ENCODE data around the gene OR3A2. TPM values are rescaled to one million over a fixed set of nuclear protein-coding genes. Genes with fewer than 3 reads are reported as not detected.

OR3A2 gene
- total and polyA plus RNA-seq, 9 of the 15 experiments (the other 6 are each of a cell fraction or from before 2014, with no cell fraction given), result not detected

- TF ChIP-seq RBM15 (IDR thresholded peaks at IDR 0.05; ENCODE audit: insufficient read depth, low read length), result no peak
Observed at GRCh38 chr17:3418222-3418621, 32.1 kb upstream of the OR3A2 start (continued).

- WGBS (ENCODE audit: insufficient coverage, low coverage, missing lambda C conversion rate), result 0% methylated on average over 5 of the region's 5 CpGs
- ChIA-PET CTCF (ENCODE audit: low intra/inter-chr PET ratio) (no interaction called here), POLR2A (no interaction called here)
- TF ChIP-seq NR2F6 (CRISPR knock-in tag; IDR thresholded peaks at IDR 0.05) (no peak), RBFOX2 (IDR thresholded peaks at IDR 0.05; ENCODE audit: low read depth, low read length) (no peak), CEBPZ (IDR thresholded peaks at IDR 0.05; ENCODE audit: borderline replicate concordance, low read depth, low read length) (no peak), FOXP4 (CRISPR knock-in tag; IDR thresholded peaks at IDR 0.05; ENCODE audit: borderline replicate concordance) (no peak), ZNF583 (CRISPR knock-in tag; IDR thresholded peaks at IDR 0.05) (no peak), ZKSCAN3 (CRISPR knock-in tag; IDR thresholded peaks at IDR 0.05) (no peak), SIN3B (IDR thresholded peaks at IDR 0.05; ENCODE audit: low read depth) (no peak), JUNB (CRISPR knock-in tag; conservative IDR thresholded peaks at IDR 0.05) (no peak), CBX1 (IDR thresholded peaks at IDR 0.05; ENCODE audit: low read depth) (no peak), NR2C1 (IDR thresholded peaks at IDR 0.05) (no peak), NR2C1 (tag; IDR thresholded peaks at IDR 0.05) (no peak), RHOXF2B (CRISPR knock-in tag; conservative IDR thresholded peaks at IDR 0.05) (no peak), ZNF232 (CRISPR knock-in tag; IDR thresholded peaks at IDR 0.05) (no peak), RNF2 (IDR thresholded peaks at IDR 0.05) (no peak), NCOR1 (IDR thresholded peaks at IDR 0.05) (no peak), MAFK (IDR thresholded peaks at IDR 0.05; ENCODE audit: low read length) (no peak)
- Histone ChIP-seq H4K20me1 (replicated peaks; ENCODE audit: control insufficient read depth, insufficient read depth, low read length) (no peaks in the 10 kb centered on the region), H3K79me2 (ENCODE audit: control insufficient read depth, insufficient read depth, low read length) (no peaks in the 10 kb centered on the region), H3K4me1 (replicated peaks in 1 of 2; ENCODE audit: control insufficient read depth in 2 of 2, insufficient read depth in 2 of 2, low read length in 2 of 2) (no peaks in the 10 kb centered on the region), H3K9me3 (replicated peaks; ENCODE audit: control insufficient read depth, insufficient read depth, low read depth, low read length) (no peaks in the 10 kb centered on the region), H3K9ac (ENCODE audit: insufficient read depth in 1 of 2, low read depth in 2 of 2, low read length in 2 of 2) (no peak overlapping the region), H3K36me3 (ENCODE audit: control insufficient read depth, insufficient read depth, low read length) (no peaks in the 10 kb centered on the region), H3K27me3 (ENCODE audit: control insufficient read depth in 2 of 2, insufficient read depth in 2 of 2, low read length in 2 of 2) (no peaks in the 10 kb centered on the region), H3K27ac (ENCODE audit: extremely low read depth, low read depth, low read length) (no peak overlapping the region), H3K9me1 (ENCODE audit: control insufficient read depth, insufficient read depth, low read length) (no peaks in the 10 kb centered on the region), H3K4me2 (ENCODE audit: insufficient read depth, low read length) (no peak overlapping the region), H2AFZ (ENCODE audit: low read depth, low read length) (no peak overlapping the region), H3K4me3 (no peak overlapping the region)
- BruUV-seq (replicated peaks), result no TSS peak
- intact Hi-C loops (cut with micrococcal nuclease) (no loop called here), in situ Hi-C loops (cut with MboI) (no loop called here)
- no peak for DNase-seq (ENCODE audit: extremely low read depth in 1 of 4, low spot score in 3 of 4)
- FAIRE-seq, result no peak
- no peak for ATAC-seq
Observed at GRCh38 chr17:3415610-3416009, 29.5 kb upstream of the OR3A2 start.
